HG03342 (cell line): ENCODE results near the gene HOXC5.

Experiments
- ATAC-seq: cut with Tn5 transposase; IDR thresholded peaks from one replicate; pipeline ENCODE4 v1.9.1; 2021; ENCODE audit warnings: mild to moderate bottlenecking, moderate library complexity; ENCODE audit not compliant: unreplicated experiment

The HOXC5 gene

GRCh38 chr12:54032627-54033100 lies at the start of gene HOXC5:
Gene HOXC5, plus strand, starts transcription at chr12:54033050. Its CDS starts 73 bp downstream, at chr12:54033123.
- ATAC-seq: no peak

GRCh38 chr12:53983568-53983949 lies 49.3 kb upstream of the HOXC5 start:
- no peak for ATAC-seq

- no peak for ATAC-seq
Measured at GRCh38 chr12:53983950-53984572, 48.8 kb upstream of the HOXC5 start.

- ATAC-seq: peak; percentile 62
Measured at GRCh38 chr12:53984901-53985691, 47.8 kb upstream of the HOXC5 start, which contains the start of gene HOXC10. Gene HOXC10, plus strand, starts transcription at chr12:53985146. Its CDS starts 114 bp downstream, at chr12:53985260.

- no peak for ATAC-seq
Measured at GRCh38 chr12:53985692-53985993, 47.2 kb upstream of the HOXC5 start.

- ATAC-seq: no peak
Measured at GRCh38 chr12:53985994-53986685, 46.7 kb upstream of the HOXC5 start.

GRCh38 chr12:53986686-53987483 lies 46.0 kb upstream of the HOXC5 start:
- ATAC-seq: no peak

GRCh38 chr12:53987787-53988230 lies 45.0 kb upstream of the HOXC5 start:
- no peak for ATAC-seq

GRCh38 chr12:53988541-53989226 lies 44.2 kb upstream of the HOXC5 start:
- no peak for ATAC-seq

GRCh38 chr12:53989227-53990113 lies 43.4 kb upstream of the HOXC5 start:
- no peak for ATAC-seq

- ATAC-seq: no peak
Measured at GRCh38 chr12:53990311-53991076, 42.4 kb upstream of the HOXC5 start.

GRCh38 chr12:53991077-53991460 lies 41.8 kb upstream of the HOXC5 start:
- no peak for ATAC-seq

GRCh38 chr12:53992377-53992889 lies 40.4 kb upstream of the HOXC5 start:
- no peak for ATAC-seq

- ATAC-seq: no peak
Measured at GRCh38 chr12:53993162-53994008, 39.5 kb upstream of the HOXC5 start.

GRCh38 chr12:53994009-53994263 lies 38.9 kb upstream of the HOXC5 start:
- no peak for ATAC-seq

- ATAC-seq: no peak
Measured at GRCh38 chr12:53994264-53995001, 38.4 kb upstream of the HOXC5 start.

GRCh38 chr12:53995002-53995377 lies 37.9 kb upstream of the HOXC5 start:
- no peak for ATAC-seq
